GOT3 (cell line): Measurements from ENCODE around the gene BPIFA3.
"Not testable (repeated sequence)": the region's sequence is repeated elsewhere in the genome, so short reads cannot be mapped to it uniquely, and the experiment has no call there.

Experiments used
- DNase-seq: peaks from one replicate; lab custom pipeline; 2025; ENCODE audit warnings: mixed read lengths; lab: John Stamatoyannopoulos, UW

The BPIFA3 gene

DNA sequence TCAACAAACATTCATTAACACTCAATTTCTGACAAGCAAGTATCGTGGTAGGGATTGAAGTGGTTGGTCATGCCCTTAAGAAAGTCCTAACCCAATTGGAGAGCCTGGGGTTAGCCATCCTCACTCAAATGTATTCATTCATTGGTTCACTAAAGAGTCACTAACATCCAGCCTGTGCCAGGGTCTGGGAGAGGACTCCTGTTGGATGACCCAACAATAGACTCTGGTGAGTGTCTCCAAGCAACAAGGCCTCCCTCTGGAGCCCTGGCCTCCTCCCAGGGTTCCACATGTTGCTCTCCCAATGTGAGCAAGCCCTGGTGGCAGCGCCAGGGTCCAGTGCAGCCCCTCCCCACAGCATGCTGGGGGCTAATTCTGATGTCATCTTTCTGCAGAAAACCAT is at the start of gene BPIFA3:
TSS of gene BPIFA3 (plus strand) at position 301 of the 400 bp plus-strand sequence. CDS start 185 bp downstream, outside the sequence.
- no peak for DNase-seq

- no peak for DNase-seq
Measured at GRCh38 chr20:33167859-33168258, 49.3 kb upstream of the BPIFA3 start, which contains the start of gene BPIFA2. TSS of gene BPIFA2 (plus strand) at chr20:33168159. CDS start at chr20:33169146, 987 bp downstream.

GRCh38 chr20:33169176-33169794 is 47.9 kb upstream of the BPIFA3 start:
- no peak for DNase-seq

- DNase-seq, result no peak
Measured at GRCh38 chr20:33172781-33173180, 44.4 kb upstream of the BPIFA3 start.

GRCh38 chr20:33175123-33175522 is 42.0 kb upstream of the BPIFA3 start:
- DNase-seq, result no peak

DNA sequence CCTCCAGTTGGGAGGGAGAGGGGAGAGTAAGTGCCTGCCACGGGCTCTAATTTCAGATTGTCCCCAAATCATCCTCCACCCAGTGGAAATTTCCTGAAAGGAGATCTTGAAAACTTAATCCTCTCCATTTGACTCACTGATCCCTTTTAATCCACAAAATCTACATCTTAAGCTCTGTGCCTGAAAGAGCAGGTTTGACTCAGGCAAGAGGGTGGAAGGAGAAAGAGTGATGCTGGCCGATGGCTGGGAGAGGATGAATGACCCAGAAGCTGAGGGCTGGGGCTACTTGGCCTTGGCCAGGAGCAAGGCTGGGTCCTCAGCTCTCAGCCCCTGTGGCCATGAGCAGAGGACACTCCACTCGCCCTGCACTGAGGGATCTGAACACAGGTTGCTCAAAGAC is 41.1 kb upstream of the BPIFA3 start:
- DNase-seq, result no peak

DNA sequence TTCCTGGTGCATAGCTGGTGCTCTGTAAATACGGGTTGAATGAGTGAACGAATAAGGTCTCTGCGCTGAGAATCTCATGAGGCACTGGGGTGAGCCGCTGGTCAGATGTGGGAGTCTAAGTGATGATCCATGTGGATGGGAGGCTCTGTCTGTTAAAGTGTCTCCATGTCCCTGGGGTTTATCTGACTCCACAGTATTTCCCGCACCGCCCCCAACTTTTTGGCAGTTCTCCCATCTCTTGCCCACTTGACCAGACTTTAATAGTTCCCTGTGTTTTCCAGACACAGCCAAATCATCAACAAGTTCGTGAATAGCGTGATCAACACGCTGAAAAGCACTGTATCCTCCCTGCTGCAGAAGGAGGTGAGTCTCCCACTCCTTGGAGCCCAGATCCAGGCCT is 39.3 kb upstream of the BPIFA3 start:
- no peak for DNase-seq

- DNase-seq, result no peak
Measured at GRCh38 chr20:33178726-33179125, 38.4 kb upstream of the BPIFA3 start.

- no peak for DNase-seq
Measured at GRCh38 chr20:33180169-33180568, 37.0 kb upstream of the BPIFA3 start.

DNA sequence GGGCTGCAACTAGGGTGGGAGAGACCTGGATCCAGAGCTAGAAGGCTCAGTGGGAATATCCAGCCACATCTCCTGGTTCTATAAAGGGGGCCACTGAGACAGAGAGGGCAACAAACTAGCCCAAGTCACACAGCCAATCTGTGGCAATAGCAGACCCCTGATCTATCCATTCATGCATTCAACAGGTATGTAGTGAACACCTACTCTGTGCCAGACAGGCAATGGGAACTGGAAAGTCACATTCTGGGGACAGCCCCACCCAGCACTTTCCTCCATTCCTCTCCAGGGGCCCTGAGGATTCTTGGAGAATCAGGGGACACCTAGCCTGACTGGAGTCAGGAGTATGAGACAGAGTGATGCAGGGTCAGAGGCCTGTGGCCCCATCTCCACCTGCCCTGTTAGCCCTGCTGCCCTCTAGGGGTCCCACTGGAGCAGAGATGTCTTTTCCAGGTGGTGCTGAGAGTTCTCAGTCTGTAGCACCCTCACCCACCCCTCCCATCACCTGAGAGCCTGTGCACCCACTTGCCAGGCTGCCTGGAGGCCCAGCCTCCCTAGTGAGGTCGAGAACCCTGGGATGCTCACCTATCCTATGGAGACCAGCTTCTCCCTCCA is 35.6 kb upstream of the BPIFA3 start:
- no peak for DNase-seq

DNA sequence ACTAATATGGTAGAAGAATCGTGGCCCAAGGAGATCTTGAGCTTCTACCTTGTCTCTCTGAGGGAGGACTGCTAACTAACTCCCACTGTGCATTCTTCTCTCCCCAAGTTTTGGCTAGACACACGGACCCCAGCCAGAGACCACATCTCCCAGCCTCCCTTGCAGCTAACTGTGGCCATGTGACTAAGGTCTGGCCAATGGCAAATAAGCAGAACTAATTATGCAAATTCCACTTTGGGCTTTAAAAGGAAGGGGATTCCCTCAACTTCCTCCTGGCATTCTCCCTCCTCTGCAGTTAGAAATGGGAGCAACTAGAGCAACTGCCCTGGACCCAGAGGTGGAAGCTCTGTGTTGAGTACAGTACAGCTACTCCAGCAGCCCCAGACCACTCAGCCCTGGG is 33.8 kb upstream of the BPIFA3 start:
- DNase-seq, result no peak

- DNase-seq, result not testable (repeated sequence)
Measured at GRCh38 chr20:33185031-33185590, 32.0 kb upstream of the BPIFA3 start.

DNA sequence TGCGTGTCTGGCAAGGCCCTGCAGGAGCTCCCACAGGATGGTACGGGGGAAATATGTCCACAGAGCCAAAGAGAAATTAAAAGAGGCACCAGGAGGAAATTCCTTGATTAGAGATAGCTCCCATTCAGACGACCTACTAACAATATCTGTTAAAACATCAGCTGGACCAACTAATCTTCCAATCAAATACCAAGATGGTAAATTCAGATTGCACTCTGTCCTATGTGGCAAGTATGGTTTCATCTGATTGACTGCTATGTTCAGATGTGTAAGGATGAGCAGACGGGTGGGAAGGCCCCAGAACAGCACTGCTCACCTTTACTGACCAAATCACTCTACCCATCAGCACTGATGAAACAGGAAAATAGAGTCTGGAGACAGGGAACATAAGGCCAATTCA is 29.7 kb upstream of the BPIFA3 start:
- DNase-seq, result no peak

DNA sequence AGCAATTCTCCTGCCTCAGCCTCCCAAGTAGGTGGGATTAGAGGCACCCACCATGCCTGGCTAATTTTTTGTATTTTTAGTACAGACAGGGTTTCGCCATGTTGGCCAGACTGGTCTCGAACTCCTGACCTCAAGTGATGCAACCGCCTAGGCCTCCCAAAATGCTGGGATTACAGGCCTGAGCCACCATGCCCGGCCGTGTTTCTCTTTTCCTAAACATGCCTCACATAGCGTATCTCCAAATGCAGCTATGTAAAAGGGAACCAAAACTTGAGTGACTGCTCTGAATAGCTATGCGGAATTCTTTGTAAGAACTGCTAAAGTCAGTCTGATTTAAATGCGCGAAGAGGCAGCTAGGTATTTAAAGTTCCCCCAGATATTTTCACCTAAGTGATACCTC is 28.7 kb upstream of the BPIFA3 start:
- no peak for DNase-seq

DNA sequence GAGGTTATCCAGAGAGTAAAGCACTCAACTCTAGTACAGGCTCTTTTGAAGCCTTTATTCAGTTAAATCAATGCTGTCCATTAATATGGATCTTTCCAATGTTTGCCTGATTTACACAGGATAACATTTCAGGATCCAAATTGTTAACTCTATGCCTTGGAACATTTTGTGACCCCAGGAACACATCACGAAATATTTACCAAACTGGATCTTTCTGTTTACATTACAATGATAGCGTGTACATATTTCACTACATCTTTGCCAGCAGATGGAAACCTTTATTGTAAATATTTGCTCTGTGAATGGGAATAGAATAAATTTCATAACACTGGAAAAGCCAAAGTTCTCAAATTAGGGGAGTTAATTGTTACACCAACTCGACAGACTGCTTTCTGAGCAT is 25.7 kb upstream of the BPIFA3 start:
- DNase-seq, result no peak

DNA sequence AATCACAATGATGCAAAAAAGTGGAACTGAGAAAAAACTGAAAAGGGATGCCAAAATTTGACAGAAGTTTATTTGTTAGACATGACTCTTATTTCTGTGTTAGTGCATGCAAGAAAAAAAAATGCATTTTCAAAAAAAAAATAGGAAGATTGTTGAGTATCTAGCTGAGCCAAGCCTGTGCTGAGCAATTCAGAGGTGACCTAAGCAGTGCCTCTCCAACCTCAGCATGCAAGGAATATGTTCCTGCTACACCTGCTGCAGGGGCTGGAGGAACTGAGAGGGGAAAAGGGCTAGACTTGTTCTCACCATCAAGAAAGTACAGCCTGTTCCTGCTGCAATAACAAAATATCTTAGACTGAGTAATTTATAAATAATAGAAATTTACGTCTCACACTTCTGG is 25.2 kb upstream of the BPIFA3 start:
- DNase-seq, result no peak

GRCh38 chr20:33192912-33193501 is 24.1 kb upstream of the BPIFA3 start:
- DNase-seq, result no peak

DNA sequence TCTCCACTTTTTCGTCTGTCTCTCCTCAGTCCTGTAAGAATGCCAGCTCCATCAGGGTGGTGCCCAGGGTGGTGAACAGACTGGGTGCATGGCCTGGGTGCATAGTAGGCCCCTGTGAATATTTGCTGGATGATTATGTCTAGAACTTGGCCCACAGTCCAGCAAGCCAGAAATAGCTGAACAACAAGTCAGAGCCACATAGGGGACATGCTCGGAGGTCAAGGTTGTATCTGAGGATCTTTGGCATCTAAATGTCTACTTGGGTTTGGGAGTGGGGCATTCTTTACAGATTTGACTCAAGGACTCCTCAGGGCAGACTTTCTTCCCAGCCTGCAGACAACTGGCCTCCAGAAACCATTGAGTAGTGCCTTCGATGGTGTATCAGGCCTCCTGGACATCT is 18.1 kb upstream of the BPIFA3 start:
- no peak for DNase-seq

DNA sequence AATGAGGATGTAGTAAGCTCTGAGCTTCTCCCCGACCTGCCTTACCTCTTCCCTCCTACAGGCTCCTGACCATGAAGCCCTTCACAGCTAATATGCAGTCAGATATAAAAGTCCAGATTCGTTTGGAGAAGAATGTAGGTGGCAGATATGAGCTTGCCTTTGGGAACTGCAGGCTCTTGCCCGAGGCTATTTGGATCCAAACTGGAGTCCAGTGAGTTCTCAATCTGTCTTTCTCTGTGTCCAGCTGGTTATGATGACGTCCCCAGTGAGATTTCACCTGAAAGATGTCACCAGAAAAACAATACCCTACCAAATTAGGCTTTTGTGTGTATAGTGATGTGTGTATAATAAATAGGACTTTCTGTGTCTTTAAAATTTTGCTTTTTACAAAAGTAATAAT is 14.7 kb upstream of the BPIFA3 start:
- DNase-seq, result no peak

DNA sequence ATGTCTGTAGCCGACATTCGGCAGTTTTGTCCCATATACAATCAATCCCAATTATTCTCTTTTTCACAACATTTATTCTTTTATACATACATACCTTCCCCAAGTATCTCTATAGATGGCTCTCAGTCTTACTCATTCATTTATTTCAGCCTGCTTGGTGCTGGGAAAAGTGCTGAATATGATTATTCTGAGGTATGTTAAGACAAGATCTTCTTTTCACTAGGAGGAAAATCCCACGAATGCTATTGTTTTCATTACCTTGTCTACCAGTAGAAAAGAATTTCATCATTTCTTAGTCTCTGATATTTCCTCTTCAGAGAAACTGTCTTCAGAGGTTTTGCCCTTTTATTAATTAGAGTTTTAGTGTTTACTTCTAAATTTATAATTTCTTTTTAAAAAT is 13.7 kb upstream of the BPIFA3 start:
- no peak for DNase-seq

- DNase-seq, result no peak
Measured at GRCh38 chr20:33209789-33210188, 7.4 kb upstream of the BPIFA3 start.

DNA sequence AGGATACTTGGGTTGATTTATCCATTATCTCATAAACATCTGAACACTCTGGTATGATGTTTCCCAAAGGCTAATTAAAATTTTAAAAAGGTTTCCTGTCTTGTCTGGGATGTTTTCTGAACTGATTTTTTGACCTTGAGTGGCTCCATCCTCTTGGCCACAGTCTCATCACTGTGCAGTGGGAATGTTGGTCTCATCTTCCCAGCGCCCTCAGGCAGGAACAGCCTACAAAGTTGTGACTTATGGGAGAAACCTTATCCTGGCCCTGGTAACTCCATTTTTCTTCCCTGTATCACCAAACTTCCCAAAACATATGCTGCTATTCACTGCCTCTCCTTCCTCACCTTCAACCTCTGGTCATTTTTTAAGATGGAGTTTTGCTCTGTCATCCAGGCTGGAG is 6.8 kb upstream of the BPIFA3 start:
- DNase-seq, result no peak

GRCh38 chr20:33211817-33212424 is 5.2 kb upstream of the BPIFA3 start:
- DNase-seq, result no peak
